ENCODE measurements around the gene BATF.

The BATF gene

GRCh38 chr14:75533791-75534555, 11.7 kb downstream of the BATF start:
- no peak for DNase-seq (ENCODE audit: low read depth)

- no peak for DNase-seq (ENCODE audit: low read depth)
These were observed 13.1 kb downstream of the BATF start for GRCh38 chr14:75535164-75535898.

GRCh38 chr14:75537071-75537470, 14.8 kb downstream of the BATF start:
- no peak for DNase-seq (ENCODE audit: low read depth)

GRCh38 chr14:75539162-75539560, 16.9 kb downstream of the BATF start:
- DNase-seq (ENCODE audit: low read depth), result no peak

GRCh38 chr14:75539561-75540478, 17.6 kb downstream of the BATF start:
- no peak for DNase-seq (ENCODE audit: low read depth)

GRCh38 chr14:75540479-75540851, 18.2 kb downstream of the BATF start:
- no peak for DNase-seq (ENCODE audit: low read depth)

GRCh38 chr14:75542588-75543091, 20.4 kb downstream of the BATF start:
- peak; percentile 78 for DNase-seq (ENCODE audit: low read depth)

GRCh38 chr14:75543253-75543652, 21.0 kb downstream of the BATF start:
- no peak for DNase-seq (ENCODE audit: low read depth)

- no peak for DNase-seq (ENCODE audit: low read depth)
These were observed 21.5 kb downstream of the BATF start for GRCh38 chr14:75543786-75544185.

- no peak for DNase-seq (ENCODE audit: low read depth)
These were observed 23.6 kb downstream of the BATF start for GRCh38 chr14:75545907-75546306.

GRCh38 chr14:75547552-75548250, 25.4 kb downstream of the BATF start:
- no peak for DNase-seq (ENCODE audit: low read depth)

GRCh38 chr14:75548544-75548943, 26.3 kb downstream of the BATF start:
- no peak for DNase-seq (ENCODE audit: low read depth)

- DNase-seq (ENCODE audit: low read depth), result no peak
These were observed 26.9 kb downstream of the BATF start for GRCh38 chr14:75549169-75549568.

- no peak for DNase-seq (ENCODE audit: low read depth)
These were observed 28.8 kb downstream of the BATF start for GRCh38 chr14:75551021-75551420.

- DNase-seq (ENCODE audit: low read depth), result no peak
These were observed 30.9 kb downstream of the BATF start for GRCh38 chr14:75553157-75553556.

- DNase-seq (ENCODE audit: low read depth), result no peak
These were observed 31.6 kb downstream of the BATF start for GRCh38 chr14:75553761-75554364.

- DNase-seq (ENCODE audit: low read depth), result no peak
These were observed 32.2 kb downstream of the BATF start for GRCh38 chr14:75554482-75554881.

GRCh38 chr14:75558440-75558839, 36.2 kb downstream of the BATF start:
- DNase-seq (ENCODE audit: low read depth), result no peak

GRCh38 chr14:75559045-75559444, 36.8 kb downstream of the BATF start:
- DNase-seq (ENCODE audit: low read depth), result no peak

GRCh38 chr14:75559451-75560222, 37.4 kb downstream of the BATF start:
- DNase-seq (ENCODE audit: low read depth), result peak; percentile 67
